NCI-H2196 treated with DMSO at 0.1 percent for 48 hours (cell line): ENCODE data around the gene MEGF6.

Experiments
- DNase-seq: peaks from one replicate; lab custom pipeline; 2025; ENCODE audit not compliant: unreplicated experiment; lab: John Stamatoyannopoulos, UW

Gene MEGF6

GRCh38 chr1:3609016-3609768 lies 2.1 kb downstream of the MEGF6 start:
- DNase-seq: no peak

DNA sequence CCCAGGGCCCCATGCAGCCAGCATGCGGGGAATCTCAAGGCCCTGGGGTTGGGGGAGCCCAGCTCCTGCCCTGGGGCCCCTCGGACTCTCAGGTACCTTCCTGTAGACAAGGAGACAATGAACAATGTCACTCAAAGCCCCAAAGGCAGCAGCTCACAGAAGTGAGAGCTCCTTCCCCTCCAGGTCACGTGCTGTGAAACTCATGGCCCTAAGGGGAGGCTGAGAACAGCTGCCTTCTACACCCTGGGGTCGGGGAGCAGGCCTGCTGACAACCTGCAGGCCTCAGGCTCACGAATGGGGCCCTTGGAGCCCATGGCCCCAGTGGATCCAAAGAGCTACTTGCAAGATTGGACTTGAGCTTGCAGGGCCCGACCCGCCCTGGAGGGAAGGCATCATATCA lies 3.2 kb downstream of the MEGF6 start:
- DNase-seq: no peak

GRCh38 chr1:3607703-3608065 lies 3.6 kb downstream of the MEGF6 start:
- DNase-seq: no peak

DNA sequence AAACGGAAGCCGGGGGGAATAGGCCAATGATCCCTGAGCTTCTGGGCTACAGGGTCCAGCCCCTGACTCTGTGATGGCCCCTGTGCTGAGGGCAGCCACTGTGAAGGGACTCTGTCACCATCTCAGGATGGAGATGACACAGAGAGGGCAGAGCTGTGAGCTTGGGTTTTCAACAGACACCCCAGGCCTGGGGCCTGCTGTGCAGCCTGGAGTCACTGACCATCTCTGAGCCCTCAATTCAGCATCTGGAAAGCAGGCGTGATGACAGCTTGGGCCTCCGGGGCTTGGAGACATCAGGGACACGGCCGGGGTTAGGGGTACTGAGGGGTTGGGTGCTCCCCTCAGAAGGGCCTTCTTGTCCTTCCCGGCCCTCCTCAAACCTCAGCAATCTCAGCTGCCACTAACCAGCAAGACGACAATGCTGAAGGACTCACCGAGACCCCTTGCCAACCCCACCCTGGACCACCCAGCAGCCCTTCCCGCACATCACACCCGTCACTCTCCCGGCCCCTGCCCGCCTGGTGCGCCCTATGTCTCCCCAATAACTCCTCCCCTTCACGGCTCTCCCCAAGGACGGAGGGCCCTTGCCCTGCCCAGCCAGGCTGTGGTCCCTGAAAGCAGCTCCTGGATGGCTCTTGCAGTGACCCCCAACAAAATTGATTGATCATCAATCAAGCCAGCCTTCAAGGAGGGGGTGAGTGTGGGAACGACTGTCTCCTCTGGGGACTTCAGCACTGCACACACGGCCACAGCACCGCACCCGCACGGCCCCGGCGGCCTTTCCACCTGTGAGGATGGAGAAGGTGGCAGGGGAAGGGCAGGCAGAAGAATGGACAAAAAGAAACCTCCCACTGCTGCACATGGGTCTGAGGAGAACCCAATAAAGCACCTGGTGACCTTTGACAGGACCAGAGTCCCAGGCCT lies 4.3 kb downstream of the MEGF6 start:
- DNase-seq: no peak

GRCh38 chr1:3604997-3605823 lies 6.1 kb downstream of the MEGF6 start:
- no peak for DNase-seq

- no peak for DNase-seq
These were observed 6.8 kb downstream of the MEGF6 start for GRCh38 chr1:3604468-3604974.

- DNase-seq: no peak
These were observed 7.5 kb downstream of the MEGF6 start for GRCh38 chr1:3603571-3604467.

- no peak for DNase-seq
These were observed 8.2 kb downstream of the MEGF6 start for GRCh38 chr1:3603156-3603555.

DNA sequence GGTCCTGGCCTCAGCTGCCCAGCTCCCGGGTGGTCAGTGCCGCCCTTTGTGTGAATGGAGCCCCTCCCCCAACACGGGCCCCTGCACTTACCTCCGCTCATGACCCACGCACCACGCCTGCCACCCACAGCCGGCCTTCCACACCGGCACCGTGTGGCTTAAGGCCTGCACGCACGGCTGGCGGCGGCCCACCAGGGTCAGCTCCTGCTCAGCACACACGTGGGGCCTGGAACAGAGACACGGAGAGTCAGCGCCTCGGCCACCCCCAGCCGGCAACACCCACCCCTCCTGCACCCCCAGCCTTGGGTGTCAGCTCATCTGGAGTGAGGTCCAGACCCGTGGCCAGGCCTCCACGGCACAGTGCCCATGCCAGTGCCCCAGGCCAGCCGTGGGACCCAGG lies 8.9 kb downstream of the MEGF6 start:
- DNase-seq: no peak

DNA sequence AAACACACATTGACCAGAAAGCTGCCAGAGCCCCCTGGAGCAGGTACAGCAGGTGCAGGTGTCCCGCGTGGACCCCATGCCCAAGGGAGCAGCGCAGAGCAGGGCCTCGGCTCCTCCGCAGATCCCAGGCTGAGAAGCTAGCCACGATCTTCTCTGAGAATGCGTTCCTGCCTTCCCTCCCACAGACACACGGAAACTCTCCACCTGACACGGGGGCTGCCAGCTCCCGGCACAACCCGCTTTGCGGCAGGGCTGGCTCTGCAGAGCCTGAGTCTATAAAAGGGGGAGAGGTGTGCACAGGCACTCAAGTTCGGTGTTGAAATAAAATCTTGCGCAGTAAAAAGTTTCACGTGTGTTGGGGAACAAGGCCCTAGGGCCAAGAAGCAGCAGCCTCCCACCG lies 9.6 kb downstream of the MEGF6 start:
- no peak for DNase-seq

DNA sequence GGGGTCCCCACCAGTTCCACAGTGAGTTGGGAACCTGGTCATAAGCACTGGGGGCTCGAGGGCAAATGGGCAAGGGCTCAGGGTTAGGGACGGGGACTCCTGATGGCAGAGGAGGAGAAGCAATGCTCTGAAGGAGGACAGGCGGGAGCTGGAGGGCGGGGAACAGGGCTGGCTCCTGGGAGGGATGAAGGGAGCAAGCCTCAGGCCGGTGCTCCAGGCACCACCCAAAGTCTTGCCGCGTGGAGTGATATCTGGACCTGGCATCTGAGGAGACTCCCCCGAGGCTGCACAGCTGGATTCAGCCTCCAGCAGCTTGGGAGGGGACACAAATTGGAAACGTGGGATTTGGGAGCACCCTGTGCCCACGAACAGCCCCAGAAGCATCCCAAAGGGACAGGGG lies 11.0 kb downstream of the MEGF6 start:
- DNase-seq: no peak

DNA sequence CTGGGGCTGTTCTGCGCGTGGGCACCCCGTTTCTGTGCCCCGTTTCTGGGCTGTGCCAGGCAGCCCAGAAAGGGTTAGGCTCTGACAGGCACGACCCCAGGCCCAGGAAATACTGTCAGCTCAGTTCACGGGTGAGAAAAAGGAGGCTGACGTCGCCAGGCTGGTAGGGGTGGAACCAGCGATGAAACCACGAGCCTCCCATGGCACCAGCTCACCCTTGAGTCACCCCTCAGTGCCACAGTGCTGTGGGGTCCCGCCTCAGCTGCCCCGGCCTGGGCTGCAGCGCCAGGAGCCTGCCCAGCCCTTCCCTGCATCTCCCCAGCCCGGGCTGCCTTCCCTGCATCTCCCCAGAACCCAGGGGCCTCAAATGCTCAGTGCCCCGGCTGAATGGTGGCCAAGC lies 11.5 kb downstream of the MEGF6 start:
- no peak for DNase-seq

DNA sequence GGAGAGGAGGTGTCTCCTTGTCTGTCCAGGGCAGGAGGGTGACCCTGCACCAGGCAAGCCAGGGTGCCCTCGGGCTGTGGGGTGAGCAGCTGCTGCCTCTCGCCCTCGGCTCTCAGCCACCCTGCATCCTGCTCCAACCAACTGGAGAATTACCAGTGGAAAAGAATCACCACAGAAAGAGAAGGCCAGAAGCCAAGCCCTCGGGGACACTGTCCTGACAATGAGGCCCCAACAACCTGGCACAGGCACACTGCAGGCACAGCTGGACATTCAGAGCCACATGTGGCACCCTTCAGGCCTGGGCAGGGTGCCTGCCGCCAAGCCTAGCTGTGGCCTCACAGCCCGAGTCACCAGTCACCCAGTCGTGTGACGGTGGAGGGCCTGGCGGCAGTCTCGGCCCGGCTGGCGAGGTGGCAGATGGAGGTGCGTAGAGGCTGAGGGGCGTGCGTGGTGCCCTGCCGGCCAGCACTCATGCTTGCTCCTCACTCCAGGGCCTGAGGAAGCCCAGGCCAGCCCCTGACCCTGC lies 12.0 kb downstream of the MEGF6 start:
- DNase-seq: no peak

GRCh38 chr1:3598522-3599285 lies 12.6 kb downstream of the MEGF6 start:
- no peak for DNase-seq

DNA sequence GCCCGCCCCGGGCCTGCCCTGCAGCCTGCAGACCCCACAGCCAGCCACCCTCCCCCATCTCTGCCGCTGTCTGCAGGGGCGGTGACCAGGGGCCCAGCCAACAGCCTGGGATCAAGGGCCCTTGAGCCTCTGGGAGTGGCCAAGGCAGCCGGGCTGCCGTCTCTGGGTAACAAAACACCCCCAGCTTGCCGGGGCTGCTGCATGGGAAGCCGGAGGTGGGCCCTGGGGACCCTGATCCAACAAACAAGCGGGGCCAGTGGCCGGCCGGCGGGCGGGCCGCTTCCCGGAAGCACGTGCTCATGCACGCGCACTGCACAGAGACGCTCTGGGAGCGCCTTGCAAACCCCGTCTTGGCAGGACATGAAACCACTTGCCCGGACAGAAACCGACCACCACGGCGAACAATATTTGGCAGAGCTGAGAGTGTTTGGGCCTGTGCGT lies 13.2 kb downstream of the MEGF6 start:
- DNase-seq: no peak

DNA sequence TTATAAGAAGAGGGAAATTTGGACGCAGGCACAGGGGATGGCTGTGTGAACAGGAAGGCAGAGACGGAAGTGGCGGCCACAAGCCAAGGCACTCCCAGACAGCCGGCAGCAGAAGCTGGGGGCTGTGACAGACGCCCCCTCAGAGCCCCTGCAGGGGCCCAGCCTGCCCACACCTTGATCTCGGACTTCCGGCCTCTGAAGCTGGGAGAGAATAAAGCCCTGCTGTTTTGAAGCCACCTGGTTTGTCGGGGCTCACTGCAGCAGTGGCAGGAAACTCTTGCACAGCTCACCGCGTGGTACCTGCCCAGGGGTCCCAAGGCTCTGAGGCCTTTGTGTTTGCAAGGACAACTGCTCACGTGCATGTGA lies 13.7 kb downstream of the MEGF6 start:
- no peak for DNase-seq

DNA sequence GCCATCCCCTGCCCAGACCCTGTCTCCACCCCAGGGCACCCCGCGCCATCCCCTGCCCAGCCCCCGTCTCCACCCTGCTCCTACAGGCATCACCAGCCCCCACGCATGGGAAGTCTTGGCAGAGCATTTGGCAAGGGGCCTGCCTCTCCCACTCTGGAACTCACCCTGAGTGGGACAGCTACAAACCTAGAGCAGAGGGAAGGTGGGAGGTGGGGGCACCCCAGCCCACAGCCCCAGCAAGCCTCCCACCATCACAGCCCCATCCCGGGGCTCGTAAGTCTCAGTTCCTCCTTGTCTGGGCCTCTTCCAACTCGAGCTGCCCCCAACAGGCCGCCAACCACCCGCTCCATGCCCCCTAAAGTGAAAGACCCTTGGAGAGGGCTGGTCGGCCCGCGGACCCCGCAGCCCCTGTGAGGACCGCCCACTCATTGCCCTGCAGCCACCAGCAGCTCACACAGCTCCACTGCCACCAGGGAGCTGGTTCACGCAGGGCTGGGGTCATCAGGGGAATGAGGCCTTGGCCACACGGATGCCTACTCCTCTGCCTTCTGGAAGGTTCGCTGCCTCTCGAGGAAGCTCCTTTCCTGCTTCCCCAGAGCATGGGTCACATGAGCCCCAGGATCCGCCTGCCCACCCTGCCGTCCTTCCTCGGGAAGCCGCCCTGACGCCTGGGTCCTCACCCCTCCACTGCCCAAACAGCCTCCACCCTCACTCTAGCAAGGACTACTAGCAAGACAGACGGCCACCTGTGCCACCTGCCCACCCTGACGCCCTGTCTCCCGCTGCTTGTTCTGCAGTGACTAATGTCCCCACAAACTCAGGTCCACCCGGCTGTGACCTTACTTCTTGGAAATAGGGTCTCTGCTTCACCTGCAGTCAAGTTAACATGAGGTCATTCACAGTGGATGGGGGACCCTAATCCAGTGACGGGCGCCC lies 14.4 kb downstream of the MEGF6 start:
- DNase-seq: no peak

- DNase-seq: no peak
These were observed 15.4 kb downstream of the MEGF6 start for GRCh38 chr1:3595949-3596348.
